Muscle of leg (tissue), 11 donors: ENCODE results near the gene FAM81A. TPM values are rescaled to one million over a fixed set of nuclear protein-coding genes. Genes with fewer than 3 reads are reported as not detected.
"Not testable (repeated sequence)": the region's sequence is repeated elsewhere in the genome, so short reads cannot be mapped to it uniquely, and the experiment has no call there.

Source experiments
- DNase-seq: peaks from one replicate; pipeline ENCODE4 v3.0.0; 2013
- H3K27ac ChIP-seq: one replicate; pipeline ENCODE4 v1.5.1; 2013; ENCODE audit warnings: mild to moderate bottlenecking, low read length, control low read depth
- H3K27me3 ChIP-seq: one replicate; pipeline ENCODE4 v1.6.1; 2013; ENCODE audit warnings: low read length; ENCODE audit not compliant: control insufficient read depth, insufficient read depth
- H3K36me3 ChIP-seq: one replicate; pipeline ENCODE4 v1.6.1; 2013; ENCODE audit warnings: low read length; ENCODE audit not compliant: control insufficient read depth, insufficient read depth
- H3K4me1 ChIP-seq: one replicate; pipeline ENCODE4 v1.6.1; 2013; ENCODE audit warnings: low read length; ENCODE audit not compliant: control insufficient read depth, insufficient read depth
- H3K4me3 ChIP-seq: one replicate; pipeline ENCODE4 v1.5.1; 2013; ENCODE audit warnings: low read length, control low read depth
- H3K9me3 ChIP-seq: replicated peaks from 2 replicates; pipeline ENCODE4 v1.6.1; 2013; ENCODE audit warnings: low read depth, low read length; ENCODE audit not compliant: control insufficient read depth
- WGBS: methylation state at CpG from one replicate; pipeline ENCODE4 v1.1.5; 2013; ENCODE audit warnings: missing lambda C conversion rate; ENCODE audit not compliant: insufficient coverage; 5-methylcytosine and 5-hydroxymethylcytosine counted together
- polyA plus RNA-seq, 8 donors: library from polyadenylated mRNA; unstranded; fragments of 120-200 nt; gene quantifications; one replicate each; pipeline versions ENCODE4 v1.2.1 to v1.2.3, GENCODE V29; 2013; ENCODE audit warnings: inconsistent platforms in 1 of 8, low replicate concordance in 1 of 8; ENCODE audit not compliant: insufficient read length in 8 of 8, insufficient read depth in 1 of 8
- total RNA-seq: library from RNA; stranded (reverse); fragments of 120-200 nt; gene quantifications from one replicate; pipeline ENCODE4 v1.2.4, GENCODE V29; 2013

The FAM81A gene
- total and polyA plus RNA-seq, 9 donors, result 0.35 to 1.6 (median 1.1) TPM

- not testable (repeated sequence) for H3K36me3 ChIP-seq
These were observed 36.7 kb upstream of the FAM81A start for GRCh38 chr15:59401051-59401823.

GRCh38 chr15:59401824-59402569 lies 36.0 kb upstream of the FAM81A start:
- H3K9me3 ChIP-seq, result no peaks in the 10 kb centered on the region
- H3K36me3 ChIP-seq, result no peaks in the 10 kb centered on the region
- H3K27ac ChIP-seq, result no peak overlapping the region
- DNase-seq, result no peak
- 32% methylated on average over 3 of the region's 15 CpGs for WGBS
- no peaks in the 10 kb centered on the region for H3K4me1 ChIP-seq
- no peak overlapping the region for H3K4me3 ChIP-seq
- H3K27me3 ChIP-seq, result no peaks in the 10 kb centered on the region

More at GRCh38 chr15:59401051-59401823, 36.7 kb upstream of the FAM81A start:
- H3K27ac ChIP-seq, H3K4me1 ChIP-seq, H3K4me3 ChIP-seq, DNase-seq, H3K9me3 ChIP-seq, H3K27me3 ChIP-seq: not testable (repeated sequence)
- WGBS, result 100% methylated on average over 2 of the region's 10 CpGs

DNA sequence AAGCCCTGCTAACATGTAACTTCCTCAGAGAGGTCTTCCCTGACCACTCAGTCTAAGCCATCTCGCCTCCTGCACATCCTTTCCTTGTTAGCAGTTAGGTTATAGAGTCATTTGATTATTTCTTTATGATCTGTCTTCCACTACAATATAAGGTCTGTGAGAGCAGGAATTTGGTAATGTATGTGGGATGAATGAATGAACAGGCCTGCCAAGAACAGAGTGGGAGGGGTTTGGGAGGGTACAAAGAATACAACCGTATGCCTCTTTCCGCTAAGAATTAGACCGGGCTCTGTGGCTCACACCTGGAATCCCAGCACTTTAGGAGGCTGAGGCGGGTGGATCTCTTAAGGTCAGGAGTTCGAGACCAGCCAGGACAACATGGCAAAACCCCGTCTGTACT lies 32.9 kb upstream of the FAM81A start:
- no peaks in the 10 kb centered on the region for H3K9me3 ChIP-seq
- no peak overlapping the region for H3K4me3 ChIP-seq
- H3K36me3 ChIP-seq, result no peaks in the 10 kb centered on the region
- DNase-seq, result no peak
- H3K27ac ChIP-seq, result no peak overlapping the region
- no peaks in the 10 kb centered on the region for H3K27me3 ChIP-seq
- WGBS, result 62% methylated on average over 6 of the region's 7 CpGs
- H3K4me1 ChIP-seq, result no peaks in the 10 kb centered on the region

DNA sequence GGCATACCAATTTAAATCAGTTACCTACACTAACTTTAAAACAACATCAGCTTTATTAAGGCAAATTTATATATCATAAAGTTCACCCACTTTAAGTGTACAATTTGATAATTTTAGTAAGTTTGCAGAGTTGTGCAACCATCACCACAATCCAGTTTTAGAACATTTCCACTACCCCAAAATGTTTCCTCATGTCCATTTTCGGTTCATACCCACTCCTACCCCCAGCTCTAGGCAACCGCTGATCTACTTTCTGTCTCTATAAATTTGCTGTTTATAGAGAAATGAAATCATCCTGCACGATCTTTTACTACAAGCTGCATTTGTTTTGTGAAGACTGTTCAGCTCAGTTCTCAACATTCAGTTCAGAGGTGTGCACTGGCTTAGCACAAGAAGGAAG lies 31.5 kb upstream of the FAM81A start:
- Histone ChIP-seq H3K9me3 (no peaks in the 10 kb centered on the region), H3K4me1 (no peaks in the 10 kb centered on the region), H3K27me3 (no peaks in the 10 kb centered on the region), H3K27ac (no peak overlapping the region), H3K36me3 (no peaks in the 10 kb centered on the region), H3K4me3 (no peak overlapping the region)
- no CpG with 5 or more reads among the region's 3 CpGs for WGBS
- peak; percentile 49 for DNase-seq

- no peak for DNase-seq
- 100% methylated on average over 1 of the region's 5 CpGs for WGBS
- H3K36me3 ChIP-seq, result no peaks in the 10 kb centered on the region
- H3K9me3 ChIP-seq, result no peaks in the 10 kb centered on the region
- no peaks in the 10 kb centered on the region for H3K27me3 ChIP-seq
- no peaks in the 10 kb centered on the region for H3K4me1 ChIP-seq
- no peak overlapping the region for H3K27ac ChIP-seq
- no peak overlapping the region for H3K4me3 ChIP-seq
These were observed 30.0 kb upstream of the FAM81A start for GRCh38 chr15:59407946-59408345.

GRCh38 chr15:59410391-59410896 lies 27.5 kb upstream of the FAM81A start:
- WGBS, result 9% methylated on average over 1 of the region's 2 CpGs
- Histone ChIP-seq H3K4me3 (no peak overlapping the region), H3K27ac (no peak overlapping the region), H3K4me1 (no peaks in the 10 kb centered on the region), H3K9me3 (no peaks in the 10 kb centered on the region), H3K36me3 (no peaks in the 10 kb centered on the region), H3K27me3 (no peaks in the 10 kb centered on the region)
- DNase-seq, result peak; percentile 69

DNA sequence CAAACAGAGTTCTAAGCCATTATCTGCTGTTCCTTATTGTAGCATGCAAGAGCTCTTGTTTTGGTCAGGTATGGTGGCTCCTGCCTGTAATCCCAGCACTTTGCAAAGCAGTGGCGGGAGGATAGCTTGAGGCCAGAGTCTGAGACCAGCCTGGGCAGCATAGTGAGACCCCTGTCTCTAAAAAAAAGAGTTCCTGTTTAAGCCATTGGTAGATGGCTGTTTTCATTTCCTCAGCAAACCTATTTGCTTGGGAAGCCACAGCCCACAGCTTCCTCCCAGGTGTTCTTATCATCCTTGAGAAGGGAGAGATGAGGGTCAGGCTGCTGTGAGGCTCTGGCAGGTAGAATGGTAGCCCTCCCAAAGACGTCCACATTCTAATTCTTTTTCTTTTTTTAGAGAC lies 24.4 kb upstream of the FAM81A start:
- Histone ChIP-seq H3K36me3 (no peaks in the 10 kb centered on the region), H3K27me3 (no peaks in the 10 kb centered on the region), H3K9me3 (no peaks in the 10 kb centered on the region), H3K27ac (no peak overlapping the region), H3K4me3 (no peak overlapping the region), H3K4me1 (no peaks in the 10 kb centered on the region)
- WGBS, result 60% methylated on average over 1 of the region's 2 CpGs
- DNase-seq, result no peak

DNA sequence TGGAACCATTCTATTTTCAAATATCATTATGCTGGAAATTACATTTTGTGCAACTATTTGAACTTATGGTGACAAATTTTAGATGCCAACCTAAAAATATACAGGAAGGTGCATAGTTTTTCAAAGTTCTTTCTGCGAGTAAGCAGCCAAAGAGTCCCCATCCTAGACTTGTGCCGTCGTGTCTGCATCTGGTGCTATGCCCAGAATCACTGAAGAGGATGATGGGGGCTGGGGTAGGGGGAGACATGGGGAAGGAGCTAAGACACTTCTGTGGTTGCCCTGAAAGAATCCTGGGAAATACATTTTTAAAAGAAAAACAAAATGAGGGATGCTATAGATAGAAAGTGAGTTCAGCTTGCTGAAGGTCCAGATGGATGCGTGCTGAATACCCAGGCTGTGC lies 21.2 kb upstream of the FAM81A start:
- Histone ChIP-seq H3K4me1 (no peaks in the 10 kb centered on the region), H3K4me3 (no peak overlapping the region), H3K27ac (no peak overlapping the region), H3K36me3 (no peaks in the 10 kb centered on the region), H3K27me3 (peaks cover 4% of the 10 kb centered on the region), H3K9me3 (no peaks in the 10 kb centered on the region)
- 78% methylated on average over 1 of the region's 4 CpGs for WGBS
- DNase-seq, result no peak

- Histone ChIP-seq H3K4me3 (no peak overlapping the region), H3K27ac (no peak overlapping the region), H3K9me3 (no peaks in the 10 kb centered on the region), H3K4me1 (no peaks in the 10 kb centered on the region), H3K27me3 (peaks cover 4% of the 10 kb centered on the region), H3K36me3 (no peaks in the 10 kb centered on the region)
- WGBS, result 80% methylated on average over 1 of the region's 1 CpG
- no peak for DNase-seq
These were observed 18.8 kb upstream of the FAM81A start for GRCh38 chr15:59419170-59419569.

DNA sequence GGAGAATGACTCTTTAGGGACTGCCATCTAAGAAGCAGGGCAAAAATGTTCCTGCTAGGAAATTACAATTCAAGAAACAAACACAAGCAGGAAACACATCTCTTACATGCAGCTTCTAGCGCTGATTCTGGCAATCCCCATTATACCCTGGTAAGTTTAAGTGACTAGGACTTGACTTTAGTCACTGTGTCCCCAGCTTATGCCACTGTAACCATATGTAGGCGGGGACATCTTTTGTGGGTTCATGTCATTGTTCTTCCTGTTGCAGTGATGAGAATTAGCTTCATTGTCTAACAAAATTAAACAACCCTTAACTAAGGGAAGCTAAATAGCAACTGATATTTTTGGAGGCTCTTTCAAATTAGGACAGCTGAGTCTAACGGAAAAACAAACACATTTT lies 17.9 kb upstream of the FAM81A start:
- Histone ChIP-seq H3K4me3 (no peak overlapping the region), H3K9me3 (no peaks in the 10 kb centered on the region), H3K4me1 (no peaks in the 10 kb centered on the region), H3K27me3 (peaks cover 4% of the 10 kb centered on the region), H3K36me3 (no peaks in the 10 kb centered on the region), H3K27ac (no peak overlapping the region)
- WGBS, result no CpG with 5 or more reads among the region's 3 CpGs
- no peak for DNase-seq
